Activated naive CD4-positive, alpha-beta T cell treated with Interleukin-2 at 50 U/mL for 16 hours (primary cell): ENCODE measurements around the gene COL23A1.

Experiments
- DNase-seq: peaks from one replicate; pipeline ENCODE4 v3.0.0-alpha.2; 2020

COL23A1 gene

DNA sequence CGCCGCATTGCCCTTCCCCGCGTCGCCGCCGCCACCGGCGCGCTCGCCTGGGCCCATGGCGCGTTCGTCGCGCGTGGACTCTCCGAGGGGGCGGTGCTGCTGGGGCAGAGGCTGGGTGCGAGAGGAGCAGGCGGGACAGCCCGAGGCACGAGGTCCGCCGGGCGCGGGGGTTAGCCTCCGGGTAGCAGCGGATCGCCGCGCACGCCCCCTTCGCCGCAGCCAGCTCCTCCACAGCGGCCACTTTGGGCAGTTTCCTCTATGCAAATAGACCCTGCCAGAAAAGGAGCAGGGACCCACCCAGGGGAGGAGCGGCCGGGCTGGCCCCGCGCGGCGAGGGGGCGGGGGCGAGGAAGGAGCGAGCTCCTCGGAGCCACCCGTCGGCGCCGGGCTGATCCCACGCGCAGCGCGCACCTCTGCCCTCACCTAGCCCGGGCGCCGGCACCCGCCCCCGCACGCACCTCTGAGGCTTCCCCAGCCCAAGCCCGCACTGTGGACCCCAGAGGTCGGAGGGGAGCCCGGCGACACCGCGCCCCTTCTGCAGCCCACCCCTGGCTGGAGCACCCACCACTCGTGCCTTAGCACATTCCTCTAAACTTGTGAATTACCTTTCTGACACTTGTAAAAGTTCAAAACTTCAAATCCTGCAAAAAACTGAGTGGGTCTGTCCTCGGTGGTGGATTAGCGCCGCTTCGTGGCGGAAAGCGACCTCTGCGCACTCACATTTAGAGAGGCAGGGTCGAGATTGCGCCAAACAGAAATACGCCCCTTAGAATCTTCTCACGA, at the start of gene COL23A1:
Gene COL23A1, minus strand, starts transcription at position 253 of the 783 bp plus-strand sequence.
- peak; percentile 22 for DNase-seq

DNA sequence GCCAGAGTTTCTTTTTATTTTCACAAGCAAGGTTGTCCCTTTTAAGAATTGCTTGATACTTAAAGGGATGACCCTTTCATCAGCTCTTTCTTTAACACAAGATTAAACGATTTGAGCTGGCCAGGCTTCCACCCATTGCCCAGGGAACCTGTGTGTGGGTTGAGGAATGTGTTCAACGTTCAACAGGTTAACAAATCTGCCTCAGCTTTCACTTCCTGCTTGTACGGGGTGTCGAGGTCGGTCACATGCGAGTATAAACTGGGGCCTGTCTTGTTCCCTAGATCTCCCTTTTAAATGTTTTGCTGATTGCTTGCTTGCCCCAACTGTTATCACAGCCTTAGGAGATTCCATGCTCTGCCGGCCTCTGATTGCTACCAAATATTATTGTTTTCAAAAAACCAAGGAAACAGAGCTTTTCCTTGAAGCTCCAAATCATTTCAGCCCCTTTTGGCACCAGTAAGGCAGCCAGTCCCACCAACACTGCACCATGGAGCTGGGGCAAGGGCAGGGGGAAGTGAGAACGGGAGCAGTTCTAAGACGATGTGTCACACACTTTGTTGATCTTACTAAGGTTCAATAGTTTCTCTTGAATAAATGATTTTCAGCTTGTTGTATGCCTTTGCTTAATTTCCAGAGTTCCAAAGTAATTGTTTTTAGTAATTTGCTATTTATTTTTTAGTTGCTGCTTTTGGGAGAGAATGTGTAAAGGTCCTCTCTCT, 47.3 kb upstream of the COL23A1 start:
- no peak for DNase-seq

DNA sequence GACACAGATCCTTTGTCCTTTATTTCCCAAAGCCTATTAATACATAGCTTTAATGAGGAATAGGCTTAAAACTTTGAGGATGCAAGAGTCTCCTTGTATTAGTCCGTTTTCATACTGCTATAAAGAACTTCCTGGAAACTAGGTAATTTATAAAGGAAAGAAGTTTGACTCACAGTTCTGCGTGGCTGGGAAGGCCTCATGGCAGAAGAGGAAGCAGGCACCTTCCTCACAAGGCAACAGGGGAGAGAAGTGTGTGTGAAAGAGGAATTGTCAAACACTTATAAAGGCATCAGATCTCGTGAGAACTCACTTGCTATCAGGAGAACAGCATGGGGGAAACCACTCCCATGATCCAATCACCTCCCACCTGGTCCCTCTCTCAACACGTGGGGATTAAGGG, 42.1 kb upstream of the COL23A1 start:
- no peak for DNase-seq

DNA sequence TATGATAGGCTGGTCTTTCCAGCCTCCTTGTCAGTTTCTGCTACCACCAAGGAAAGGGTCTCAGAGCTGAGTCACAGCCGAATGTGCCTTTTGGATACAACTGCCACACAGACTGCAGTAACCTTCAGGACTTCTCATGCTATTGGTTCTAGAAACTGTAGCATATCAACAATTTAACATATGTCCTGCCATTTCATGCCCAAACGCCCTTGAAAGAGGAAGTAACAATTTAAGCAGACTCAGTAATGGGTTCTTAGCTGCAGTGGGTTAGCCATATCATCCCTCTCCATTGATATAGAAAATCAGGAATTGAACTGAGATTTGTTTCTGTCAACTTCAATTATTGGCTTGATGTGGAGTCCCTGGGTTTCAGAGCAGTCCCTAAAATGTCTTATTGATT, 40.8 kb upstream of the COL23A1 start:
- DNase-seq, result no peak

DNA sequence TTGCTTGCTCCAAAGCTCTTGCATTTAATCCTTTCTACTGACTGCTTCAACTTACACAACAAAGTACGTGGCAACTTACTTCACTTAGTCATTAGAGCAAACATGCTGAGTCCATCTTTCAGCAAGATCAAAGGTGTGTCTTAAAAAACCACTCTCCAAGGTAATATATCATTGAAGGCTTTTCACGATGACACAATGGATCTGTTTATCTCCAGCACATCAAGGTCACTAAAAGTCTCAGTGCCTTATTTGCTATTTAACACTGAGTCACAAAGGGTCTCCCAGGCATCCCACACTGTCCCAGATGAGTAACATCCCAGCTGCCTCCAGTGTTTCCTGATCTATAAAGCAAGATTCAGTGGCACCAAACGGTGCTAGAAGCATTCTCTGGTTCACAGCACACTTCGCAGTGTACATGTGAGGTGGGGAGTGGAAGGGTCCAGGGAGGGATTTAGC, 40.3 kb upstream of the COL23A1 start:
- no peak for DNase-seq

DNA sequence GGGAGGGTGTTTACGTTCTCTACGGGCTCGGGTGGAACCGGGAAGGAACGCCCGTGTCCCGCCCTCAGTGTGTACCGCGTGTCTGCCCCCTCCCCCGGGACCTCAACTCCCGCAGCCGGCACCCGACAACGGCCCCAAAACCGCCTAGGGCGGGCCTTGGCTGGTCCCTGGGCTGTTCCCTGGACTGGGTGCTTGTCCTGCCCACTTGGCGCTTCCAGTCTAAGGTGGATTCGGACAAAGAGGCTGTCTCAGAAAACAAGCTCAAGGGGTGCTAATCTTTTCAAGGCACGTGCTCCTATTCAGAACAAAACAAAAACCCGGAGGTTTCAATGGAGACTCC, 37.0 kb upstream of the COL23A1 start:
- no peak for DNase-seq

DNA sequence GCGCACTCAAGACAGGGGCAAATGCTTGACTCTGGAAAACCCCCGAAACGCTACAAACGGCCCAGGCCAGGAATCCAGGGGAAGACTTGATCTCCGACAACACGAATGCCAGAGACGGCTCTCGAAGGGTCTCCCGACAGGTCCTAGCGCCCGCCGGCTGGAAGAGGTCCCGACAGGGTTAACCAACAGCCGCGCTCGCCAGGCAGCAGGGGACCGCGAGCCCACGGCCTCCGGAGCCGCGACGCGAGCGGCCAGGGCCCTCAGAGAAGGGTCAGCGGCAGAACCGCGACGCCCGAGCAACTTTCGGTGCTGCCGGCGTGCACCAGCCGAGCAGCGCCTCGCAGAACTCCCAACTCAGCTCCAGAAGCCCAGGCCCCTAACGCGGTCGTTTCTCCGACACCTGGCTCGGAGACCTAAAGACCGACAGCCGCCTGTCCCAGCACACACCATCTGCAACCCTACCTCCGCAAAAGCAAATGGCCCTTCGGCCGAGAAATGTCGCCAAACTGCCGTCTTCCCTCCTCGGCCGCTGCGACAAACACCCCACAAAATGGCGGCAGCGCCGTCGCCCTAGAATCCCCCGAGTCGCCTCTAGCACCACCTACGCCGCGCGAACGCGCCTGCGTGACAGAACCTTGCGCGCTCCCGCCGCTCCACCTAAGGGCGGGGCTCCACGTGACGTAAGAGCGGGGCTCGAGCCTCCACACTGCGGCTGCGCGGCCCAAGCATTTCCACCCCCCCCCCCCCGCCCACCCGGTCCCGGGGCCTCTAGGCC, 36.5 kb upstream of the COL23A1 start, which contains the start of gene CLK4:
Gene CLK4, minus strand, starts transcription at position 567 of the 775 bp plus-strand sequence. CDS start 3,634 bp downstream, outside the sequence.
- peak; percentile 98 for DNase-seq

DNA sequence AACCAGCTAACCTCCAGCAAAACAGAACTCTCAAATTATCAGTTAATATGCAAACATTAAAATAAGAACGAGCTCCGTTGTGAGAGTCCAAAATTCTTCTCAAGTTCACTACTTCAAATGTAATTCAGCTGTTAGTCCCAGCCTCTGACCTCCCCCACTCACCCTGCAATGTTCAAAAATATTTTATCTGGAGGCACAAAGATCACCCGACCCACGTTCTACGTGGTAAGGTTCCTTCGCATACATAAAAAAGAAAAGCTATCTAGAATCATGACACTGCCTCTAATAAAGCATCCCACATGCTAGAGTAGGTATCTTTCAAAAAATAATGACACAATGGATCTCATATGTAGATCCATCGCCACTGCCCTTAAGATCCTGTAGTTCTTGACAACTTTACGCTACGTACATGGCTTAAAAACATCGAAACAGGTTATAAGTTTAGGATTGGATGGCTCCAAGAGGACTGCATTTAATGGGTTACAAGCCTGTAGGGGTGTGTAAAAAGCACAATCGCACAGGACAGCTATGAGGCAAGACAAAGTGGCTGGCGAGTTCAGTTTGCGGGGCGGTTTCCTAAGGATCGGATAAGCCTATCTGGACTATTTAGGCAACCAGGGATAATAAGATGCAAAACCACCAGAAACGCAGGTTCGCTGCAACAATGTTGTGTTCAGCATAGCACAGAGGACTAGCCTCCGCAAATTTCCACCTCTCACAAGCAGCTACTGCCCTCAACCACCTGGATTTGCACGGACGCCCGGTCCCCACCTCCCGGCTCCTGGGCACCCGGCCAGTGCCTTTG, 35.7 kb upstream of the COL23A1 start:
- no peak for DNase-seq

DNA sequence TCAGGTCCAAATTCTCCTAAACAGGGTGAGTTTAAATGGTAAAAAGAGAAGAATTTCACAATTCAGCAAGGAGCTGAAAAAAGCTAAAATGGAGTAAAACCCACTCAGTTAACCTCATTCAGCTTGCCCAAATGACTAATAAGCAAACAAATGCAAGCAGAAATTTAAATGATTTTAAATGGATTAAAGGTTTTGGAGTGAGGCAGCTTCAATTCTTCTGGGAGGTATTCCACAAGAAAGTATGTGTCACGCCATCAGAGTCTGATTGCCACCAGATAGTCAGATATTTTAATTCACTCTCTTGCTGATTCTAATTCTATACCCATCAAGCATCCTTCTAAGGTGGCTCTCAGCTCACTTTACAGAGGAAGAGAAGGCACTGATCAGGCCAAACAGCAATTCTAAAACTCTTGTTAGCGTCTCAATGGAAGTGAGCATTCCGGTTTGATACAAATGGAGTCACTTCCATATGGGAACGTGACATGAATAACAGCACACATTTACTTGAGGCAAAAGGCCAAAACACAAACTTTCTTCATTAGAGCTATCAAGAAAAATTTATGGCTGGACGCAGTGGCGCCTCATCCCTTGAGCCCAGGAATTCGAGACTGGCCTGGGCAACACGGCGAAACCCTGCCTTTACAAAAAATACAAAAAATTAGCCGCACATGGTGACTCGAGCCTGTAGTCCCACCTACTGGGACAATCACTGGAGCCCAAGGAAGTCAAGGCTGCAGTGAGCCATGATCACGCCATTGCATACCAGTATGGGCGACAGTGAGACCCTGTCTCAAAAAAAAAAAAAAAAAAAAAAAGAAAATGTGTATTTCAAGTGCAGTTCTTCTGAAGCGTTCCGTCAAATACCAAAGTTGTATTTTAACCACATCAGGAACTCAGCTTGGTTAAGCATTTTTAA, 34.7 kb upstream of the COL23A1 start:
- no peak for DNase-seq

DNA sequence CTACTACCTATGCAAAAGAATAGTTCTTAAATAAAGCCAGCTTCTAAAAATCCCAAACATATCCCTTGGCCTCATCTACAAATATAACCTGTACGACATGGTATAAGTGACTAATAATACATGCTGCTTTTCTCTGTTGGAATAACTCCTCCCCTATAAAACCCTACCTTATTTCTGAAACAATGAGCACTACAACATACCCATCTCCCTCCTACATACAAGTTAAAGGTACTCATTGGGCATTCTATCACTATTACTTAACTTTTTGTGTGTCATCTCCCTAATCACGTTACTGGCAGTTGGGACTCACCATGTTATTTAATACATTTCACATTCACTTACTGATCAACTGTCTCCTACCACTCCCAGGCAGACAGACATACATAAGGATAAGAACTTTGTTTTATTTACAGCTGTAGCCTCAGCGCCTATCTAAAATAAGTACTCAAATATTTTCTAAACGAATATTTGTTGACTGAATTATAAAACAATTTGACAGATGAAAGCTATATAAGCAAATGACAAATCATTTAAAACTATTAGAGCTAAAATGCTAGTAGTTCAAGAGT, 32.6 kb upstream of the COL23A1 start:
- DNase-seq, result no peak

DNA sequence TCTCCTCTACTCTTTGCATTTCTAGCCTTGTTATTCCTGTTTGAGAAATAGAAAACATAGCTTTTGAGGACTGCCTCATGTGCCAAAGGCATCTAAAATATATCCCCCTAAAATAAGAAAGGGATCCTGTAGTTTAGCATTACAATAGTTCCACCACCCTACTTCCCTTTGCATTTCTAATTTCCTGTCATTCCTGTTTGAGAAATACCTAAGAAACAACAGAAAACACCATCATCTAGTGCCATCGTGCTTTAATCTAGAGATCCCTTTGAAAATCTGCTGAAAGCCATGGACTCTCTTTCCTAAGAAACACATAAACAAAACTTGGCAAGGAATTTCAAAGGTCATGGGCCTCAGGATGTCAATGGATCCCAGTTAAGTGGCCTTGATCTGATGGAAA, 29.2 kb upstream of the COL23A1 start:
- DNase-seq, result no peak

DNA sequence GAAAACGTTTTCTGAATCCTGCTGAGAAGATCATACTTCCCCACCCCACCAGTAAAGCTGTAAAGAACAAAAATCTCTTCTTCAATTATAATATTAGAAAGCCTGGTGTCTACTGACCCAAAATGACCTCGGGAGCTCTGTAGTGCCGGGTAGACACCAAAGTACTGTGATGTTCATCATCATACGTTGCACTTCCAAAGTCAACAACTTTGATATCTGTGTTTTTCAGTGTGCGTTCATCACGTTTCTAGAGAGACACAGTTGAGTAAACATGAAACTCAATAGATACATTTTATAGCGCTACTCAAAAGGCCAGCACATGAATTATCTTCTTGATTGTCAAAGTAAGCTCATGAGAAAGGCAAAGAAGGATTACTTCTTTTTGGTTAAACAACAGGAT, 22.1 kb upstream of the COL23A1 start:
- DNase-seq, result no peak

DNA sequence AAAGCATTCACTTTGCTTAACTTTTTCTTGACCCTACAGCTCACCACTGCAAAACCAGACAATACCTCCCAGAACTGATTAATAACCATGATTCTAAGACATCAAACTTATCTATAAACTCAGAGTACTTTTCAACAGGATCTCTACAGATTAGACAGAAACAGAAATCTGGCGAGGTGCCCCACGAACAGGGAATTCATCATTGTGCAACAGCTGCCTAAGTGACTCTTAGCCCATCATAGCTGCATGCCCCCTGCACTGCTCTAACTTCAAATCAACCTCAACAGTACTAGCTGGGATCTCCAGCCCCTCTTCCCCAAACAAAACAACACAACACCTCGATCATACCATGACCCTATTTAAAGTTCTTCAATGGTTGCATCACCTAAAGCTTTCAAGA, 16.1 kb upstream of the COL23A1 start:
- no peak for DNase-seq

DNA sequence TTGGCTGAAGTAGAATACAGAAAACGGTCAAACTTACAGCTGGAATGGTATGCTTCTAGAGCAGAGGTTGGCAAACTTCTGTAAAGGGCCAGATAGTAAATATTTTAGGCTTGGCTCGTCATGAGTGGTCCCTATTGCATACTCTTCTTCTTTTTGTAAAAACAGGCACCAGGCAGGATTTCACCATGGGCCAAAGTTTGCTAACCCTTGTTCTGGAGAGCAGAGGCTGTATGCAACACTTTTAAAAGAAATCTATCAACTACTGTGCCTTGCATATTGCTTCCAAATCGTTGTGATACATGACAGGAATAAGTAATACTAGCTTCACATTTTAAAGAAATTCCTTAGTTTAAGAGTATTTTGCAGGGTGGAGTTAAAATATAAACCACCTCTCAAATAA, 15.6 kb upstream of the COL23A1 start:
- DNase-seq, result no peak

DNA sequence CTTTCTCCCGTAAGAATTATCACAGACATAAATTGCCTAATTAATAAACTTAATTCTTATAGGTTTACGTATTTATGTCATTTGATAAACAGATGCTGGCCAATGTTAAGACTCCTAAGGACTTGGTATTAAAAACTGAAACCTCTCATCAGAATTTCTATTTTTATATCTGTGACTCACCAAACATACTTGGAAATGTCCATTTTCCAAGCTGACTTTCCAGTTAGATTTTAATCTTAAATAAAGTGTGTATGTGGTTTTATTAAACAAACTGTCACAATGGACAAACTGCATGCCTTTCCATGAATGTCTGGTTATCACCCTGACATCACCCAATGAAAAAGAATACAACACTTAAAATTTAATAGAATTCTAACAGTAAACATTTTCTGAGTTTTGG, 12.6 kb upstream of the COL23A1 start:
- DNase-seq, result no peak

DNA sequence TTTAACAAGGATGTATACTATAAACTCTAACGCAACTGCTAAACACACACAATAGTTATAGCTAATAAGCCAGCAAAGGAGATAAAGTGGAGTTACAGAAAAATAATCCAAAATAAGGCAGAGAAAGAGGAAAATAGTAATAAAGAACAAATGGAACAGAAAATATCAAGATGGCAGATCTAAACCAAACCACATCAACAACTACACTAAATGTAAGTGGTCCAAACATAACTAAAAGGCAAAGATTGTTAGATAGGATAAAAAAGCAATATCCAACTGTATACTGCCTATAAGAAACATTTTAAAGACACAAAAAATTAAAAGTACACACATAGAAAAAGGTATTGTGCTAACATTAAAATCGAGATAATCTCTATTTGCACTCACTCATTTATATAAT, 5.6 kb upstream of the COL23A1 start:
- no peak for DNase-seq

DNA sequence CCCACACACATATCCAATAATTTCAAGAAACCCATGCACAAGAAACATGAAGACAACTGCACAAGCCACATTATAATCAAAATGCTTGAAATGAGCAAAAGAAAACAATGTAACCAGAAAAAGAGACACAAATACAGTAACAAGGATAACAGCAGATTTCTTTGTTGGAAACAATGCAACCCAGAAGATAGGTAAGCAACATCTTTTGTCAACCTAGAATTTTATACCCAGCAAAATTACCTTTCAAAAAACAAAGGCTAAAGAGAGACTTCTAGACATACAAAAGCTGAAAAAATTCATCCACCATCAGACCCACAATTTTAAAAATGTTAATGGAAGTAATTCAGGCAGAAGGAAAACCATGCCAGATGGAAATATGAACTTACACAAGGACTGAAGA, 5.0 kb upstream of the COL23A1 start:
- DNase-seq, result no peak

DNA sequence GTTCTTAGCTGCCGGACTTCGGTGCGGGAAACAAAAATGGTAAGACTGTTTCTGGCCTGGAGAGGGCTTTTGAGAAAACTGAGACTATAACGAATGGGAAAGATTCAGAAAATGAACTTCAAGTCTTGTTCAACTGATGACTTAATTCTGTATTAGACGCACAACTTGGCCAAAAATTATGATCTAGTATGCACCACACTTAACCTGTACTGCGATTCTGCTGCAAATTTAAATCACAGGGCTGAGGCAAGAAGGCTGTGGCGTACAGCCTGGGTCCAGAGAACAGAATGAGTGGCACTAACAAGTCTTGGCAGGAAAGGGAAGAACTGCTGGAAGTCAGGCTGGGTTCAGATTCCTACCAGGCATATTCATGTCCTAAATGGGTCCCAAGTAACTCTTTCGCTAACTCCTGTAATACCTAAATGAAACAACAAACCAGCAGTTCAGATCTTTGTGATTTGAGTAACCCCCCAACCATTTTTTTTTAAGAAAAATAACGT, 781 bp upstream of the COL23A1 start:
- no peak for DNase-seq

DNA sequence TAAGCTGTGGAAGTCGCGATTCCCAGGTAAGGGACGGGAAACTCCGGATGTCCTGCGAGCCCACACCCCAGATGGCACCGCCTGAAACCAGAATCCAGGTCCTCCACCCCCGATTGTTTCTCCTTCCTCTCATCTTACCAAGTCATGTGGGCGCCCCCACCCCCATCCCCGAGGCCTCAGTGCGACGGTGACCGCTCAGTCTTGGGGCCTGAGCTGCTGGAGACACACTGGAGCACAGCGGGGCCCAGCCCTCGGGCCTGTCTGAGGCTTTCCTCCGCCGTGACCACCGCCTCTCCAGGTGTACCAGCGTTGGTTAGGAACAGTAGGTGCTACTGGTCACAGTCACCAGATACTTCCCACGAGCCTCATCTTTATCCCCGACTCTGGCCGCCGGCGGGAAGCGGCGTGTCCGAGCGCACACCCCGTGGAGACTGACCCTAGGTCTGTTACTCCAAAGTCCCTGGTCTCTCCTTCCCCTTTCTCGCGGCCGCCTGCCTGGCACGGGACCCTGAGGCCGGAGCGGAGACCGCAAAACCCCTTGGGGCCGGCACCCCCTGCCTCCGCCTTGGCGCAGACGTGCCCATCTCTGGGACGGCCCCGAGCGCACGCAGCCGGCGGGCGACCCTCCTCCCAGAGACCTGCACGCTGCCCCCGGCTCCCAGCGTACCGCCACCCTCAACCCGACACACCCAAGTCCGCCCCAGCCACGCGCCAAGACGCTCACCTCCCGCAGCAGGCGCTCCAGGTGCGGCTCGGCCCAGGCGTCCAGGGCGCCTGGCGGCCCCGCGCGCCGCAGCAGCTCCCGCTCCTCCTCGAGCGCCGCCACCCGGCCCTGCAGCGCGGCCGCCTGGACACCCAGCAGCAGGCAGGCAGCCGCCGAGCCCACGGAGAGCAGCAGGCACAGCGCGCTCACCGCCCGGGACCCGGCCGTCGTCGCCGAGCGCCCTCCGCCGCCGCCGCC, 733 bp downstream of the COL23A1 start:
- no peak for DNase-seq

DNA sequence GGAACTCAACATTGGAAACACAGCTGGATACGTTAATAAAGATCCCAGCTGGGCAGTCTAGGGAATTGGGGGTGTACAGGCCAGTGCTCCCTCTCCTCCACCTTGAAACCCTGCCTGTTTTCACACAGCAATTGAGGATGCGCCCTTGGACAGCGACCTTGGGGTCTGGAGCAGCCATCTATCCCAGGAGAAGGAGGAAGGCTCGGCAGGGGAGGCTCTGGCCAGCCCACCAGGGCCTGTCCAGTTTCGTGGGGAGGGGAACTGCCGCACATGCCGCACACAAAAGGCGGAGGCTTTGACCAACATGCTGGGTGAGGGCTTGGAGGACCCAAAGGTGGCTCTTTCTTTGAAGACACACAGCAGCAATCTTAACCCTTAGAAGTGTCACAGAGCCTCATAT, 1.4 kb downstream of the COL23A1 start:
- no peak for DNase-seq
